Measurements from ENCODE around the gene CDK5RAP3.

CDK5RAP3 gene

GRCh38 chr17:47948706-47949196 is 22.2 kb upstream of the CDK5RAP3 start:
- TF ChIP-seq POLR2AphosphoS5 (IDR thresholded peaks at IDR 0.05; ENCODE audit: low read depth, low read length), result no peak
- no peak for TF ChIP-seq FOXP2 (optimal IDR thresholded peaks at IDR 0.05; ENCODE audit: borderline replicate concordance, extremely low read depth, extremely low read length, insufficient read depth)
- no peak for TF ChIP-seq TAF1 (IDR thresholded peaks at IDR 0.05; ENCODE audit: borderline replicate concordance, insufficient read depth, low read length)
- no peak for TF ChIP-seq SIN3A (IDR thresholded peaks at IDR 0.05; ENCODE audit: borderline replicate concordance, insufficient read depth, low read length)
- TF ChIP-seq REST (IDR thresholded peaks at IDR 0.05; ENCODE audit: insufficient read depth in 1 of 2, low read depth in 2 of 2, low read length in 2 of 2), result no peak

GRCh38 chr17:47949197-47949759 is 21.6 kb upstream of the CDK5RAP3 start:
- TF ChIP-seq FOXP2 (optimal IDR thresholded peaks at IDR 0.05; ENCODE audit: borderline replicate concordance, extremely low read depth, extremely low read length, insufficient read depth), result peak; percentile 34
- TF ChIP-seq POLR2AphosphoS5 (IDR thresholded peaks at IDR 0.05; ENCODE audit: low read depth, low read length), result no peak

GRCh38 chr17:47949946-47950345 is 21.0 kb upstream of the CDK5RAP3 start:
- TF ChIP-seq SIN3A (IDR thresholded peaks at IDR 0.05; ENCODE audit: borderline replicate concordance, insufficient read depth, low read length) (no peak), TAF1 (IDR thresholded peaks at IDR 0.05; ENCODE audit: borderline replicate concordance, insufficient read depth, low read length) (no peak), REST (IDR thresholded peaks at IDR 0.05; ENCODE audit: insufficient read depth in 1 of 2, low read depth in 2 of 2, low read length in 2 of 2) (no peak), FOXP2 (optimal IDR thresholded peaks at IDR 0.05; ENCODE audit: borderline replicate concordance, extremely low read depth, extremely low read length, insufficient read depth) (no peak), POLR2AphosphoS5 (IDR thresholded peaks at IDR 0.05; ENCODE audit: low read depth, low read length) (no peak)

- TF ChIP-seq TAF1 (IDR thresholded peaks at IDR 0.05; ENCODE audit: borderline replicate concordance, insufficient read depth, low read length) (no peak), POLR2AphosphoS5 (IDR thresholded peaks at IDR 0.05; ENCODE audit: low read depth, low read length) (no peak), REST (IDR thresholded peaks at IDR 0.05; ENCODE audit: insufficient read depth in 1 of 2, low read depth in 2 of 2, low read length in 2 of 2) (no peak), FOXP2 (optimal IDR thresholded peaks at IDR 0.05; ENCODE audit: borderline replicate concordance, extremely low read depth, extremely low read length, insufficient read depth) (no peak), SIN3A (IDR thresholded peaks at IDR 0.05; ENCODE audit: borderline replicate concordance, insufficient read depth, low read length) (no peak)
Observed at GRCh38 chr17:47950448-47950847, 20.5 kb upstream of the CDK5RAP3 start.

GRCh38 chr17:47952171-47953021 is 18.5 kb upstream of the CDK5RAP3 start:
- TF ChIP-seq REST (IDR thresholded peaks at IDR 0.05; ENCODE audit: insufficient read depth in 1 of 2, low read depth in 2 of 2, low read length in 2 of 2) (no peak), TAF1 (IDR thresholded peaks at IDR 0.05; ENCODE audit: borderline replicate concordance, insufficient read depth, low read length) (no peak)
